ENCODE data around the gene LPP.

LPP gene

DNA sequence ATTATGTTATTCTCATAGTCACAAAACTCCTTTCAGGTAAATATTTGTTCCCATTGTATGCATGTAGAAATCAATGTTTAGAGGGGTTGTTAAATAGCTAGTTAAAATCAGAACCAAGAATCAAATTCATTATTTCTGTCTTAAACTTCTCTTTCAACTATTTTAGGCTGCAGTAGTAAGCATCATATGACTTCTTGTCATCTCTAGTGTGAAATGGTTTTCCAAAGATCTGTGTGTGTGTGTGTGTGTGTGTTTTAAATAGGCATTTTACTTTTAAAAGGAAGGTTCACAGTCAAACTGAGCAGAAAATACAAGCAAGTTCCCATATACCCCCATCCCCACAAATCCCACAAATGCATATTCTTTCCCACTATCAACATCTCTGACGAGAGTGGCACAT, 506.5 kb downstream of the LPP start:
- Histone ChIP-seq H3K9ac (ENCODE audit: low read depth, low read length) (no peak overlapping the region), H3K9me3 (ENCODE audit: control insufficient read depth, insufficient read depth, low read length) (no peaks in the 10 kb centered on the region), H3K36me3 (ENCODE audit: insufficient read depth, low read length) (no peaks in the 10 kb centered on the region), H3K4me1 (ENCODE audit: insufficient read depth, low read length) (no peaks in the 10 kb centered on the region; the same call in 1 of the 2 replicates)

DNA sequence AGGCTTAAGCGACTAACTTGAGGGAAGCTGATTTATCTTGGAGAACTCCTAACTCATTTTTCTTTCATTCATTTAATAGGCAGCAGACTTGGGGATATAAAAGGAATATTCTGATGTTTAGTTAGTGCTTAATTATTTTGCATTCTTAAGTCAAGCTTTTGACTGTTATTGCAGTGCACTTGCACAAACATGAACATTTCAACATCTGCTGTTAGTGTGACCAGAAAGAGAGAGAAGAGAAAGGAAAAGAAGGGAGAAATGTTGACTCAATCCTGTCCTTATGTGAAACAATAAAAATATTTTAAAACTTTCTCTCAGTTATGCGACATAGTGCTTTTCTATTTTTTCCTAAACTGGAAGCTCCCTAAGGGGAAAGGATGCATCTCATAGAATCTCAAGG, 507.8 kb downstream of the LPP start:
- H3K4me1 ChIP-seq (ENCODE audit: insufficient read depth, low read length) = no peaks in the 10 kb centered on the region
- H3K9ac ChIP-seq (ENCODE audit: low read depth, low read length) = no peak overlapping the region
- H3K9me3 ChIP-seq (ENCODE audit: control insufficient read depth, insufficient read depth, low read length) = no peaks in the 10 kb centered on the region
- no peaks in the 10 kb centered on the region for H3K36me3 ChIP-seq (ENCODE audit: insufficient read depth, low read length)

DNA sequence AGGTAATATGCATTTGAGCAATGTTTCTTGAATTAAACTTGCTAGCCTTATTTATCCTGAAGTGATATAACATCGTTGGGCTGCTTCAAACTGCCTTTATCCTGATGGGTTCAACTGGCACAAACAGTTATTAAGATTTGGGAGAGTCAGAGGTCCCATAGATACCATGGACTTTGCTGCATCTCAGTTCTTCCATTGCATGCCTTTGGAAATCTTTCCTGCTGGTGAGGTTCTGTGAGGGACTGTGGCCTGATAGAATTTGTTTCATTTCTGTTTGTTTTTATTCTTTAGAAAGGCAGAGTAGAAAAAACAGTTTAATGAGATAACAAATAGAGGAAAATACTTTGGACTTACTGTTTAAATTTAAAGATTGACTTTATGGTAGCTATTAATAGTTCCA, 508.3 kb downstream of the LPP start:
- H3K9ac ChIP-seq (ENCODE audit: low read depth, low read length) = no peak overlapping the region
- H3K4me1 ChIP-seq (ENCODE audit: insufficient read depth, low read length) = no peaks in the 10 kb centered on the region
- H3K9me3 ChIP-seq (ENCODE audit: control insufficient read depth, insufficient read depth, low read length) = no peaks in the 10 kb centered on the region
- no peaks in the 10 kb centered on the region for H3K36me3 ChIP-seq (ENCODE audit: insufficient read depth, low read length)

DNA sequence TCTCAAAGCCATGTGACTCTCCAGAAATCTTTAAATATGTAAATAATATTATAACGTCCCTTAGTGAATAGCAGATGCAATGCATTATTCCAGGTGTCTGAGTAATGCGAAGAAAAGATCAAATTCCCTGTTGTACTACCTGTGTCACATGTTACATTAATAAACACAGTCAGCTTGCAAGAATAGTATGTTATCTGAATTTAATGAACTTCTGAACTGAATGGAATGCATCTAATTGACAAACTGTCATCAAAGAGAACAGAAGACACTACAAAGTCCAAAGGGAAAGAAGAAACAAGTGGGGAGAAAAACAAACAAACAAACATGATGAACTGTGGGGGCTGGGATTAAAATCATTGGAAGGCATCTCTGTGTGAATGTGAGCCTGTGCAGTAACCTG, 508.8 kb downstream of the LPP start:
- Histone ChIP-seq H3K9ac (ENCODE audit: low read depth, low read length) (no peak overlapping the region), H3K9me3 (ENCODE audit: control insufficient read depth, insufficient read depth, low read length) (no peaks in the 10 kb centered on the region), H3K4me1 (ENCODE audit: insufficient read depth, low read length) (no peaks in the 10 kb centered on the region), H3K36me3 (ENCODE audit: insufficient read depth, low read length) (no peaks in the 10 kb centered on the region)

DNA sequence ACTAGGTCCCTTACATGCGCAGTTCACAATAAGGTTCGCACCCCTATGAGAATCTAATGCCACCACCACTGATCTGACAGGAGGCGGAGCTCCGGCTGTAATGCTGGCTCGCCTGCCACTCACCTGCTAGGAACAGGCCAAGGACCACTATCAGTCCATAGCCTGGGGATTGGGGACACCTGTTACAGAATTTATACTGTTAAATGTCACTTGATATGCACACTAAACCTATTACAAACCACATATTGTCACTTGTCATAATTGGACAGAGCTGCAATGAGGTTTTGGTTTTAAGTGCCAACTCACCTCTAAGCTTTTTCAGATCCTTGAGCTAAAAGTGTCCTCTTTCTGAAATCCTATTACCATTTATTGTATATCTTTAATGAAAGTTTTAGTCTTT, 509.9 kb downstream of the LPP start:
- Histone ChIP-seq H3K9ac (ENCODE audit: low read depth, low read length) (no peak overlapping the region), H3K36me3 (ENCODE audit: insufficient read depth, low read length) (no peaks in the 10 kb centered on the region), H3K9me3 (ENCODE audit: control insufficient read depth, insufficient read depth, low read length) (no peaks in the 10 kb centered on the region), H3K4me1 (ENCODE audit: insufficient read depth, low read length) (no peaks in the 10 kb centered on the region)

DNA sequence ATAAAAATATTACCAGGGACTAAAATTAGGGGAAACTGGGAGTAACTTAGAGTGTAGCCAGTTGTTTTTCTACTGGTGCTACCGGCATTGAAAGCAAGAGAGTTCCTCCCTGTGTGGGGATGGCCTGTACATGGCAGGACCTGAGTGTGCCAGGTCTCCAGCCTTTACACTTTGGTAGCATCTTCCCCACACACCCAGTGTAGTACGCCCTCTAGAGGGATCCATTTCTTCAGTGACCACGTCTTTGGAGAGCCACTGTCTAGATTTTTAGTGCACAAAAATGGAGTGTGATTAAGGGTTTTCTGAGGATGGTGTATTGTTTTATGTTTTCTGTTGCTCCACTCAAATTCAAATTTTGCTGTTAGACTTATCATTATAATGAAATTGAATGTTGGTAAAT, 510.8 kb downstream of the LPP start:
- no peaks in the 10 kb centered on the region for H3K4me1 ChIP-seq (ENCODE audit: insufficient read depth, low read length)
- no peak overlapping the region for H3K9ac ChIP-seq (ENCODE audit: low read depth, low read length)
- no peaks in the 10 kb centered on the region for H3K36me3 ChIP-seq (ENCODE audit: insufficient read depth, low read length)
- H3K9me3 ChIP-seq (ENCODE audit: control insufficient read depth, insufficient read depth, low read length) = no peaks in the 10 kb centered on the region

DNA sequence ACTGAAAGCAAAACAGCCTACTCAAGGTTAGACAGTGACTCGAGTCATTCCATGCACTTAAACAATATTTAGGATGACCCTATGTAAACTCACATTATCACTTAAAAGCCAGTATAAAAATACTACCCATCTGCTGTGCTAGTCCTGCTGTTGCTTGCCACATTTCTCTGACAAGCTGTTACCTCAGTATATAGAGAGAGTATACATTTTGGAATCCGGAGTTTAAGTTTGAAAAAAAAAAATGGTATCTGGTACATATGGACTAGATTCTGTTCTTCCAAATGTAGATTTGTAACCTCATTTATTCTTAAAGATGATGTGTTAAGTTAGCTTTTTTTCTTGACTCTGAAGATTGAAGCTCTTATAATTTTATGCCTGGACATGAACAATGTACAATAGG, 514.0 kb downstream of the LPP start:
- Histone ChIP-seq H3K36me3 (ENCODE audit: insufficient read depth, low read length) (no peaks in the 10 kb centered on the region), H3K9me3 (ENCODE audit: control insufficient read depth, insufficient read depth, low read length) (no peaks in the 10 kb centered on the region), H3K9ac (ENCODE audit: low read depth, low read length) (no peak overlapping the region), H3K4me1 (ENCODE audit: insufficient read depth, low read length) (peaks cover 20% of the 10 kb centered on the region)

DNA sequence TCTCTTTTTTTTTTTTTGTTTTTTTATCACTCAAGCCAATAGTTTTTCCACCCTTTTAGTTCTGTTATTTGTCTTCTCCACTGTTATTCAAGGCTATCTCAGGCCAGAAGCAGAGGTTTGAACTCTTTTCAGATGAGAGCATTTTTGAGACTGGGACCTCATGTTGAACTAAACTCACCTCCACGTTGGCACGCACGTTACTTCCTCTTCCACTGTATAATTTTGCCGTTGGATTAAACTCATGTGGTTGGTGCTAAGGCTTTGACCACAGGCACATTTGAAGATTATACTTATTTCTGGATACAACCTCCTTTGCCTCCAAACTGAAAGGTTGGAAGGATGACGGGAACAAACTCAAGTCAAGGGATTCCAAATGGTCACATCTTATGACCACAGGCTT, 516.5 kb downstream of the LPP start:
- no peaks in the 10 kb centered on the region for H3K36me3 ChIP-seq (ENCODE audit: insufficient read depth, low read length)
- H3K4me1 ChIP-seq (ENCODE audit: insufficient read depth, low read length) = peaks cover 38% of the 10 kb centered on the region
- no peak overlapping the region for H3K9ac ChIP-seq (ENCODE audit: low read depth, low read length)
- no peaks in the 10 kb centered on the region for H3K9me3 ChIP-seq (ENCODE audit: control insufficient read depth, insufficient read depth, low read length)

DNA sequence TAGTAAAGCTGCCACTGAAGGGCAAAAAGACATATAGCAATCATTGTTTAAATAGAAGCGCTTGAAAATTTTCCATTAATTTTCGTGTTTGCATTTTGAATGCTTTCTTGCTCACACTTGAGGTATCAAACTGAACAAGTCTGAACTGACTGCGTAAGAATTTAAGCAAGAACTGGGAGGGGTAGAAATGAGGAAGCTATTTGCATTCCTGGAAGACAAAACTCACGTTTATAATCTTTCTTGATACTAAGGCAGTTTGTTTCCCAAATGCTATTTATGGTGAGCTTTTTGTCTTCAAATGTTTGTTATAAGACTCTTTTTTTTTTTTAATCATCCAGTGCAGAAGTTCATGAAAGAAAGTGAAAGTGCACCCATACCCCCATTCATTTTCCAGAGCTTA, 518.0 kb downstream of the LPP start:
- Histone ChIP-seq H3K4me1 (ENCODE audit: insufficient read depth, low read length) (peaks cover 38% of the 10 kb centered on the region), H3K9me3 (ENCODE audit: control insufficient read depth, insufficient read depth, low read length) (peaks cover 4% of the 10 kb centered on the region; the same call in 1 of the 2 replicates), H3K36me3 (ENCODE audit: insufficient read depth, low read length) (no peaks in the 10 kb centered on the region), H3K9ac (ENCODE audit: low read depth, low read length) (no peak overlapping the region)

DNA sequence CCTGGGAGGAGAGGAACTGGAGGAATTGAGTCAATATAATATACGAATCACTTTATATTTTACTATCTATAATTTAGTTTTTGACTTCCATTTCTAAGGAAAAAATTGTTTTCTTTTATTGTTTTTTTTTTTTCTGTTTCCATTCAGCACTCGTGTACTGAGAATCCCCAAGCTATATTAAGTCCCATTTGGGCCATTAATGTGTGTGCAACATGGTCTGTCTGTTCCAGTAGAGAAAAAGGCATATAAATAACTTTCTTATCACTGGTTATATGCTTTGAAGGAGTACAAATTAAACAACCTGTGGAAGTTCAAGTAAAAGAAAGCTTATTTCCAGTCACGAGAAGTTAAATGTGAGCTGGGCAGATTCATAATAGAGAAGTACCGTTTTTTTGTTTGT, 518.9 kb downstream of the LPP start:
- peaks cover 5% of the 10 kb centered on the region; the same call in 1 of the 2 replicates for H3K9me3 ChIP-seq (ENCODE audit: control insufficient read depth, insufficient read depth, low read length)
- H3K36me3 ChIP-seq (ENCODE audit: insufficient read depth, low read length) = no peaks in the 10 kb centered on the region
- no peak overlapping the region for H3K9ac ChIP-seq (ENCODE audit: low read depth, low read length)
- H3K4me1 ChIP-seq (ENCODE audit: insufficient read depth, low read length) = peaks cover 38% of the 10 kb centered on the region

DNA sequence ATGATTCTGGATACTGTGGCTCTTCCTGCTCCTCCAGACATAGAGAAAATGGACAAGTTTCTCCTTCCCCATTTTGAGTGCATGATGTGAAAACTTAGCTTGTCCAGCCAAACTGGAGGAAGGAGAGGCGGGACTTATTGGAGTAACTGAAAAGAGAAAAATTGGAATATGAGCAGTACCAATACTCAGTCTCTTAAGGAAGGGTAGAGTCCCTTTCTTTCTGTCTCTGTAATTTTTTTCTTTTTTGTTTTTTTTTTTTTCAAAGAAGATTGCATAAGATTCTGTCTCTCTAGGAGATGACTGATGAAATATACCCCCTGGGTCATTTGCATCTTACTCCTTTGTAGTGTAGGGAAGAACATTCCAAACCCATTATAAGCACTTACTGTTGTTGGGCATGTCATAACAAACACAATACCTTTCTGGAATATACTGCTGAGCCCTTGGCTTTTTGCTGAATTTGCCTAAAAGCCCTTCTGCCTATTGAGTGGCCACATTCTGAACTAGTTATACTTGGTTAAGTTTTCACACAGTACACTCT, 519.8 kb downstream of the LPP start:
- Histone ChIP-seq H3K4me1 (ENCODE audit: insufficient read depth, low read length) (peaks cover 40% of the 10 kb centered on the region), H3K9me3 (ENCODE audit: control insufficient read depth, insufficient read depth, low read length) (peaks cover 5% of the 10 kb centered on the region; the same call in 1 of the 2 replicates), H3K36me3 (ENCODE audit: insufficient read depth, low read length) (no peaks in the 10 kb centered on the region), H3K9ac (ENCODE audit: low read depth, low read length) (no peak overlapping the region)

DNA sequence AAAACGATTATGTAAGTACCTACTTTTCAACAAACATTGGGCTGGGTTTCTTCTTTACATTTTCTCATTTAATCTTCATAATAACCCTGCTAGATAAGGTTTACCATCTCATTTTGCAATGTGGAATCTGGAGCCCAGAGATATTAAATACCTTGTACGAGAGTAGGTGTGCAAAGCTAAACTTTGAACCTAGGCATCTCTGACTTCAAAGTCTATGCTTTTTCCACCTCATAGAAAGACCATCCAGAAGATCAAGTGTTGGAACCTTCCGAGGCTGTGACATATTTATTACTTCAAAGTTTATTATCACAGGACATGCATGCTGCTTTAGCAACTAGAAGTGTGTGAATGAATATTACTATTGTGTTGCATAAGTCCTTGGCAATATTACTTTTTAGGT, 520.6 kb downstream of the LPP start:
- H3K36me3 ChIP-seq (ENCODE audit: insufficient read depth, low read length) = no peaks in the 10 kb centered on the region
- H3K9ac ChIP-seq (ENCODE audit: low read depth, low read length) = no peak overlapping the region
- peaks cover 48% of the 10 kb centered on the region for H3K4me1 ChIP-seq (ENCODE audit: insufficient read depth, low read length)
- peaks cover 5% of the 10 kb centered on the region; the same call in 1 of the 2 replicates for H3K9me3 ChIP-seq (ENCODE audit: control insufficient read depth, insufficient read depth, low read length)

DNA sequence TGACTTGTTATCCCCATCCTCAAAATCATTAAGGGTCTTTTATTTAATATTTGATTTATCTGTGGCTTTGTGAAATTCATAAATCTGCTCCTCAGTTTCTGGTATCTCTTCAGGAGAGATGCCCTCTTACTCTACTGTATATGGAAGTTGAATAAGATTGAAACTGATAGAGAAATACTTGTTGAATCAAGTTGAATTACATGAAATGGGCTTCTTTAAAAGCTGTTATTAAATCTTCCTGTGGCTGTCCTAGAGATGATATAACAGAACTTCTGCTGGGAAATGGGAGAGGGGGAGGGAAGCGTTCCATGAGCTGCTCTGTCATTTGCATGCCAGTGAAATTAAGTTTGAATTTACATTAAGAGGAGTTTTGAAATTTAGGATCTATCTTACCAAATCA, 523.4 kb downstream of the LPP start:
- H3K9me3 ChIP-seq (ENCODE audit: control insufficient read depth, insufficient read depth, low read length) = peaks cover 5% of the 10 kb centered on the region; the same call in 1 of the 2 replicates
- H3K4me1 ChIP-seq (ENCODE audit: insufficient read depth, low read length) = peaks cover 45% of the 10 kb centered on the region
- no peaks in the 10 kb centered on the region for H3K36me3 ChIP-seq (ENCODE audit: insufficient read depth, low read length)
- no peak overlapping the region for H3K9ac ChIP-seq (ENCODE audit: low read depth, low read length)

DNA sequence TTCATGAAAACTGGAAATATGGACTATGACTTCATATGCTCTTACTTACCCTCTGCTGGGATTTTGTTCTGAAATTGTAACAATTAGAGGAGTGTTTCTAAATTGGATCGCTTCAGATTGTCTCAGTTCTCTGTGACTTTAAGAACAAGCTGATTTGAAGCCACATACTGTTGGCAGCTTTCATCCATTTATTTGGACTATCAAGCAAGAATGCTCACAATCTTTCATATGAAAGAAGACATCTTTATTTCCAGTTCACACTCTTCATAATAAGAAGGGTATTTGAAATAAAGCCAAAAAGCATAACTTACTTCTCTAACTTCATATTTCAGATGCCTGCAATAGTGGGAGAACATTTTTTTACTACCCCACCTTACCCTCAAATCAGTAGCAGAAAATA, 526.2 kb downstream of the LPP start:
- H3K9ac ChIP-seq (ENCODE audit: low read depth, low read length) = no peak overlapping the region
- H3K9me3 ChIP-seq (ENCODE audit: control insufficient read depth, insufficient read depth, low read length) = peaks cover 5% of the 10 kb centered on the region; the same call in 1 of the 2 replicates
- H3K4me1 ChIP-seq (ENCODE audit: insufficient read depth, low read length) = peaks cover 21% of the 10 kb centered on the region
- no peaks in the 10 kb centered on the region for H3K36me3 ChIP-seq (ENCODE audit: insufficient read depth, low read length)

DNA sequence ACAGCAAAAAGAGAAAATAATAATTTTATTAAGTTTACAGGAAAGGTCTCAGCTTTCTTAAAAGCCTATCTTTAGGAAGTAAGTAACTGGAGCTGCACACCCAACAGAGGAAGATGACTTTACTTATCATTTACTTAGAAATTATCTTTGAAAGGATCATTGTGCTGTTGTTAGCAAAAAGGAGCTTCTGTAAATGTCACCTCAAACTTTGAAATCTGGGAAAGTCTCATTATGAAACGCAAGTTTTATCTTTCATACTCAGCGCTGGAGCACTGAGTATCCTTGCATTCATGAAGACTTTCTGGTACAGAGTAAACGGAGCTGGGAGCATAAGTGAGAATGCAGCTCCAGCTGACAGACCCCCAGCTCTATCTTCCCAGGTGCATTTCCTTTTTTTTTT, 526.6 kb downstream of the LPP start:
- Histone ChIP-seq H3K4me1 (ENCODE audit: insufficient read depth, low read length) (peaks cover 21% of the 10 kb centered on the region), H3K9me3 (ENCODE audit: control insufficient read depth, insufficient read depth, low read length) (peaks cover 5% of the 10 kb centered on the region; the same call in 1 of the 2 replicates), H3K36me3 (ENCODE audit: insufficient read depth, low read length) (no peaks in the 10 kb centered on the region), H3K9ac (ENCODE audit: low read depth, low read length) (no peak overlapping the region)

DNA sequence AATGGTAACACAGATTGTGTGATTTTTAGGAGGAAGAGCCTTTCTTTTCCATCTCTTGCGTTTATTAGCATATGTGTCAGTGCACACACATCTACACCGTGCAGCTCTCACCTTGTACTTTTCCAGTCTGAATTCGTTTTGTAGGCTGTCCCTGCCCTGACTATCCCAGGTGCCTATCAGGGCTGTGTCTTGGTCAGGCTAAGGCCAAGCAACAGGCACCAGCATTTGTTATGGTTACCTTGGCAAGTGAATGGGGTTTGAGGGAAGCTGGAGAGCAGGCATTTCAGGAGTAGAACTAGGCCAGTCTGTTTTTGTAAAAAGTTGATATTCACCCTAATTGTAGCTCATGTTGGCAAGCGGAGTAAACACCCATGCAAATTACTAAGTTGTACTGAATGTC, 528.4 kb downstream of the LPP start:
- no peak overlapping the region for H3K9ac ChIP-seq (ENCODE audit: low read depth, low read length)
- H3K36me3 ChIP-seq (ENCODE audit: insufficient read depth, low read length) = no peaks in the 10 kb centered on the region
- no peaks in the 10 kb centered on the region for H3K9me3 ChIP-seq (ENCODE audit: control insufficient read depth, insufficient read depth, low read length)
- H3K4me1 ChIP-seq (ENCODE audit: insufficient read depth, low read length) = peaks cover 28% of the 10 kb centered on the region
